ENCODE measurements around the gene KCNMB2. TPM values are rescaled to one million over a fixed set of nuclear protein-coding genes. Genes with fewer than 3 reads are reported as not detected.

KCNMB2 gene
- total RNA-seq, 1 experiment from 2014 or later, result not detected

GRCh38 chr3:178741020-178741419 lies 204.8 kb downstream of the KCNMB2 start:
- CTCF ChIA-PET, result no interaction called here
- POLR2A ChIA-PET, result interaction anchor here (0.6 kb wide), 1 partner anchor 1436 kb away, joined by 3 read pairs; no protein-coding TSS in a partner anchor

More at GRCh38 chr3:178741020-178741419, 204.8 kb downstream of the KCNMB2 start:
- no peak overlapping the region for H3K4me3 Mint-ChIP-seq
- no peak for ATAC-seq
- no peaks in the 10 kb centered on the region for H3K27me3 Mint-ChIP-seq (ENCODE audit: low read depth)
- DNase-seq (ENCODE audit: low spot score), result no peak
- H3K27ac Mint-ChIP-seq, result no peak overlapping the region
- peaks cover 14% of the 10 kb centered on the region for H3K36me3 Mint-ChIP-seq
- peaks cover 12% of the 10 kb centered on the region for H3K9me3 Mint-ChIP-seq
- H3K4me1 Mint-ChIP-seq, result peaks cover 8% of the 10 kb centered on the region; the same call in 1 of the 2 replicates
- TF ChIP-seq MAX (CRISPR knock-in tag; IDR thresholded peaks at IDR 0.05) (no peak), NR1H2 (CRISPR knock-in tag; IDR thresholded peaks at IDR 0.05) (no peak), ZNF512 (CRISPR knock-in tag; IDR thresholded peaks at IDR 0.05; ENCODE audit: borderline replicate concordance) (no peak), NR3C1 (CRISPR knock-in tag; conservative IDR thresholded peaks at IDR 0.05; ENCODE audit: low read depth) (no peak), E2F1 (CRISPR knock-in tag; IDR thresholded peaks at IDR 0.05) (no peak), ZNF281 (CRISPR knock-in tag; IDR thresholded peaks at IDR 0.05) (no peak), MYBL2 (CRISPR knock-in tag; IDR thresholded peaks at IDR 0.05) (no peak), ZNF425 (CRISPR knock-in tag; conservative IDR thresholded peaks at IDR 0.05) (no peak), HMGA2 (CRISPR knock-in tag; IDR thresholded peaks at IDR 0.05) (no peak), ZMAT4 (CRISPR knock-in tag; IDR thresholded peaks at IDR 0.05) (no peak), HMGXB4 (CRISPR knock-in tag; IDR thresholded peaks at IDR 0.05) (no peak), KAT7 (CRISPR knock-in tag; IDR thresholded peaks at IDR 0.05; ENCODE audit: borderline replicate concordance) (no peak), ZNF219 (CRISPR knock-in tag; IDR thresholded peaks at IDR 0.05; ENCODE audit: borderline replicate concordance) (no peak), PRRX2 (CRISPR knock-in tag; IDR thresholded peaks at IDR 0.05) (no peak), SMAD4 (CRISPR knock-in tag; IDR thresholded peaks at IDR 0.05) (no peak)
